IMR-90 (cell line): ENCODE results near the gene XRCC5. TPM values are rescaled to one million over a fixed set of nuclear protein-coding genes. Genes with fewer than 3 reads are reported as not detected.

Source experiments
- ATAC-seq: fragments of 200-7000 bp; cut with Tn5 transposase; 2 replicates; pipeline ENCODE4 v1.9.1; 2020; ENCODE audit warnings: low read depth, mild to moderate bottlenecking, moderate library complexity
- BruUV-seq: library from RNA; stranded (reverse); fragments of 400-500 nt; replicated peaks from 2 replicates; lab custom pipeline; 2021; lab: Mats Ljungman, UMichigan
- CTCF ChIA-PET: fragments of 300-600 bp; formaldehyde crosslinking; extraction: SDS; loops from one replicate; lab custom pipeline; 2021; ENCODE audit warnings: antibody characterized with exemption; lab: Yijun Ruan, JAX
- POLR2A ChIA-PET: fragments of 300-600 bp; sonication (Branson Sonifier 250); formaldehyde crosslinking; loops from one replicate; lab custom pipeline; 2022; ENCODE audit warnings: antibody characterized with exemption; ENCODE audit not compliant: unreplicated experiment; lab: Charles Lee
- DNase-seq: peaks from one replicate; pipeline ENCODE4 v3.0.0; 2013
- H2AFZ ChIP-seq: replicated peaks from 2 replicates; pipeline ENCODE3; 2013; ENCODE audit warnings: low read length, mild to moderate bottlenecking; ENCODE audit not compliant: poor library complexity
- H2AK5ac ChIP-seq: 2 replicates; pipeline ENCODE4 v1.6.1; 2013; ENCODE audit warnings: low read depth, low read length, inconsistent platforms
- H2AK9ac ChIP-seq: replicated peaks from 2 replicates; pipeline ENCODE3; 2013; ENCODE audit warnings: mild to moderate bottlenecking, low read depth, low read length, moderate library complexity; ENCODE audit not compliant: poor library complexity
- H2BK120ac ChIP-seq: 2 replicates; pipeline ENCODE4 v1.6.1; 2013; ENCODE audit warnings: low read depth, low read length, inconsistent platforms
- H2BK15ac ChIP-seq: 3 replicates; pipeline ENCODE4 v1.6.1; 2013; ENCODE audit warnings: low read depth, low read length, inconsistent platforms
- H2BK20ac ChIP-seq: 2 replicates; pipeline ENCODE4 v1.6.1; 2013; ENCODE audit warnings: low read depth, mild to moderate bottlenecking, inconsistent platforms, low read length, moderate library complexity
- H2BK5ac ChIP-seq: 2 replicates; pipeline ENCODE4 v1.6.1; 2013; ENCODE audit warnings: mild to moderate bottlenecking, low read depth, low read length, inconsistent platforms; ENCODE audit not compliant: poor library complexity, severe bottlenecking
- H3K14ac ChIP-seq: replicated peaks from 2 replicates; pipeline ENCODE4 v1.6.1; 2013; ENCODE audit warnings: low read depth, low read length, inconsistent platforms
- H3K18ac ChIP-seq: 2 replicates; pipeline ENCODE4 v1.6.1; 2013; ENCODE audit warnings: low read depth, low read length, control low read depth
- H3K23ac ChIP-seq: 2 replicates; pipeline ENCODE4 v1.6.1; 2013; ENCODE audit warnings: low read depth, low read length, inconsistent platforms
- H3K27ac ChIP-seq: 2 replicates; pipeline ENCODE4 v1.5.1; 2013; ENCODE audit warnings: mild to moderate bottlenecking, control low read depth, low read length; ENCODE audit not compliant: insufficient read depth
- H3K27me3 ChIP-seq: 2 replicates; pipeline ENCODE4 v1.6.1; 2013; ENCODE audit warnings: low read length; ENCODE audit not compliant: control insufficient read depth, insufficient read depth
- H3K36me3 ChIP-seq: 2 replicates; pipeline ENCODE4 v1.6.1; 2013; ENCODE audit warnings: low read length, mixed read lengths; ENCODE audit not compliant: control insufficient read depth, insufficient read depth
- H3K4ac ChIP-seq: 2 replicates; pipeline ENCODE4 v1.6.1; 2013; ENCODE audit warnings: low read depth, low read length, inconsistent platforms
- H3K4me1 ChIP-seq: 2 replicates; pipeline ENCODE4 v1.6.1; 2013; ENCODE audit warnings: low read length, mixed read lengths; ENCODE audit not compliant: control insufficient read depth, insufficient read depth
- H3K4me2 ChIP-seq: 2 replicates; pipeline ENCODE4 v1.6.1; 2013; ENCODE audit warnings: low read depth, mild to moderate bottlenecking, control low read depth, low read length, moderate library complexity
- H3K4me3 ChIP-seq: 2 replicates; pipeline ENCODE4 v1.5.1; 2013; ENCODE audit warnings: low read depth, mild to moderate bottlenecking, control low read depth, low read length, moderate library complexity; ENCODE audit not compliant: insufficient read depth
- H3K56ac ChIP-seq: 2 replicates; pipeline ENCODE4 v1.6.1; 2013; ENCODE audit warnings: low read length, inconsistent platforms; ENCODE audit not compliant: insufficient read depth; ENCODE audit errors: extremely low read depth
- H3K79me1 ChIP-seq, 2 experiments: 2 replicates each; pipeline ENCODE4 v1.6.1; 2013; ENCODE audit warnings: low read length in 2 of 2, inconsistent platforms in 1 of 2, low read depth in 1 of 2
- H3K9ac ChIP-seq: 2 replicates; pipeline ENCODE4 v1.6.1; 2013; ENCODE audit warnings: low read depth, low read length, control low read depth
- H3K9me1 ChIP-seq: 2 replicates; pipeline ENCODE4 v1.6.1; 2013; ENCODE audit warnings: low read length, inconsistent platforms; ENCODE audit not compliant: insufficient read depth
- H3K9me3 ChIP-seq: 2 replicates; pipeline ENCODE4 v1.6.1; 2013; ENCODE audit warnings: low read length; ENCODE audit not compliant: control insufficient read depth, insufficient read depth
- H4K20me1 ChIP-seq: 2 replicates; pipeline ENCODE4 v1.6.1; 2013; ENCODE audit warnings: low read length, inconsistent platforms; ENCODE audit not compliant: insufficient read depth
- H4K5ac ChIP-seq: 2 replicates; pipeline ENCODE4 v1.6.1; 2013; ENCODE audit warnings: mild to moderate bottlenecking, low read depth, low read length, control low read depth
- H4K8ac ChIP-seq, 2 experiments: 2 replicates each; pipeline ENCODE4 v1.6.1; 2013; ENCODE audit warnings: low read depth in 2 of 2, low read length in 2 of 2, control low read depth in 1 of 2, inconsistent platforms in 1 of 2
- H4K91ac ChIP-seq: 2 replicates; pipeline ENCODE4 v1.6.1; 2013; ENCODE audit warnings: low read depth, low read length, inconsistent platforms; ENCODE audit not compliant: insufficient read depth
- CTCF ChIP-seq: conservative IDR thresholded peaks from 2 replicates; pipeline ENCODE4 v1.5.1; 2012; ENCODE audit warnings: mild to moderate bottlenecking, low read depth, low read length, improper control_type of control experiment
- MXI1 ChIP-seq: IDR thresholded peaks from 2 replicates; pipeline ENCODE4 v1.6.1; 2012; ENCODE audit warnings: low read depth, mild to moderate bottlenecking, low read length, moderate library complexity, borderline replicate concordance
- WGBS, 2 experiments: methylation state at CpG; one replicate each; pipeline versions ENCODE4 v1.1.5 to v1.1.7; 2013; ENCODE audit warnings: missing lambda C conversion rate in 2 of 2; ENCODE audit not compliant: insufficient read length in 1 of 2; ENCODE audit errors: extremely low coverage in 2 of 2; 5-methylcytosine and 5-hydroxymethylcytosine counted together
- dilution Hi-C: fragments of 300-500 bp; cut with HindIII; formaldehyde crosslinking; loops from one replicate; pipeline ENCODE4 v1.14.3; 2018; ENCODE audit warnings: low sequenced_read_pairs; ENCODE audit not compliant: unreplicated experiment
- in situ Hi-C: fragments of 300-500 bp; cut with MboI; formaldehyde crosslinking; loops from 3 replicates; pipeline ENCODE4 v1.14.3; 2019; ENCODE audit warnings: low sequenced_read_pairs, inconsistent platforms, mixed read lengths
- intact Hi-C: fragments of 100-400 bp; cut with micrococcal nuclease; formaldehyde crosslinking; loops from 2 replicates; pipeline ENCODE4 v1.10.0; 2022
- polyA plus RNA-seq, 3 experiments: library from polyadenylated mRNA; depleted of rRNA; stranded (reverse); fragments of >200 nt; gene quantifications; 2 replicates each; pipeline ENCODE4 v1.2.3, GENCODE V29; 2012; ENCODE audit warnings: low replicate concordance in 1 of 3
- total RNA-seq: library from RNA; depleted of rRNA; stranded (reverse); fragments of >200 nt; gene quantifications from 2 replicates; pipeline ENCODE4 v1.2.3, GENCODE V29; 2012

The XRCC5 gene
- total and polyA plus RNA-seq, 2 of the 4 experiments (the other 2 are of a cell fraction): 144 to 509 TPM

- Histone ChIP-seq H3K56ac (no peak overlapping the region), H3K14ac (no peak overlapping the region), H3K4me2 (no peak overlapping the region), H2AK9ac (no peak overlapping the region), H3K27me3 (no peaks in the 10 kb centered on the region), H4K91ac (no peak overlapping the region), H3K36me3 (no peaks in the 10 kb centered on the region), H2BK5ac (no peak overlapping the region), H3K9ac (no peak overlapping the region), H4K20me1 (no peaks in the 10 kb centered on the region), H3K18ac (no peak overlapping the region), H2AFZ (no peak overlapping the region), H2AK5ac (no peak overlapping the region), H3K27ac (no peak overlapping the region), H4K8ac (no peak overlapping the region), H3K9me1 (no peaks in the 10 kb centered on the region), H3K4ac (no peak overlapping the region), H3K4me3 (no peak overlapping the region), H4K5ac (no peak overlapping the region), H3K9me3 (no peaks in the 10 kb centered on the region), H2BK20ac (no peak overlapping the region), H2BK15ac (no peak overlapping the region), H3K79me1 (no peaks in the 10 kb centered on the region), H3K4me1 (no peaks in the 10 kb centered on the region), H3K23ac (no peak overlapping the region), H2BK120ac (no peak overlapping the region)
- in situ Hi-C loops (no loop called here), intact Hi-C loops (no loop called here), dilution Hi-C loops (no loop called here)
- ATAC-seq: peak; percentile 33; the same call in 1 of the 2 replicates
- BruUV-seq: no TSS peak
- DNase-seq: peak; percentile 43
- ChIA-PET POLR2A (interaction anchor here (0.6 kb wide), 1 partner anchor 59 kb away, joined by 3 read pairs; no protein-coding TSS in a partner anchor), CTCF (no interaction called here)
- TF ChIP-seq MXI1: no peak
- TF ChIP-seq CTCF: 0 out of 2 replicates have a peak, but pooled peaks have one; percentile 14
- WGBS, 2 experiments: no CpG with 5 or more reads among the region's 2 CpGs
Observed at GRCh38 chr2:216064014-216064630, 45.0 kb upstream of the XRCC5 start.
